H1 (cell line): Measurements from ENCODE around the gene SSTR5.

ENCODE experiments used
- CEBPB ChIP-seq: IDR thresholded peaks from 2 replicates; pipeline ENCODE4 v1.6.1; 2012; ENCODE audit warnings: low read depth, low read length
- CREB1 ChIP-seq: IDR thresholded peaks from 2 replicates; pipeline ENCODE4 v1.6.1; 2012; ENCODE audit warnings: inconsistent platforms
- CTCF ChIP-seq, 3 experiments: IDR thresholded peaks; 1 replicate in 2 of 3; 2 replicates in 1 of 3; pipeline versions ENCODE4 v1.5.1 to v1.6.1; 2011; ENCODE audit warnings: low read length in 3 of 3, mild to moderate bottlenecking in 3 of 3, inconsistent platforms in 2 of 3, low read depth in 1 of 3, moderate library complexity in 1 of 3; ENCODE audit not compliant: insufficient read depth in 1 of 3; ENCODE audit errors: control extremely low read depth in 1 of 3
- EP300 ChIP-seq, 2 experiments: IDR thresholded peaks; 1 replicate in 1 of 2; 2 replicates in 1 of 2; pipeline ENCODE4 v1.6.1; 2011 to 2012; ENCODE audit warnings: low read depth in 2 of 2, low read length in 2 of 2, mild to moderate bottlenecking in 2 of 2, borderline replicate concordance in 1 of 2, inconsistent platforms in 1 of 2, moderate library complexity in 1 of 2
- EZH2 ChIP-seq: fragments of 200-600 bp; sonication (generic); IDR thresholded peaks from 2 replicates; pipeline ENCODE4 v1.7.1; 2012; ENCODE audit warnings: low read depth, mild to moderate bottlenecking, moderate library complexity, low read length, inconsistent platforms; ENCODE audit not compliant: severe bottlenecking
- HDAC6 ChIP-seq: IDR thresholded peaks from one replicate; pipeline ENCODE4 v1.7.1; 2012; ENCODE audit warnings: low read depth, mild to moderate bottlenecking, inconsistent platforms, low read length, moderate library complexity
- JUN ChIP-seq: IDR thresholded peaks from 2 replicates; pipeline ENCODE4 v1.6.1; 2011; ENCODE audit warnings: low read depth, mild to moderate bottlenecking, improper control_type of control experiment, low read length
- MAX ChIP-seq: IDR thresholded peaks from 2 replicates; pipeline ENCODE4 v1.6.1; 2012; ENCODE audit warnings: inconsistent platforms
- POLR2A ChIP-seq, 2 experiments: IDR thresholded peaks; 1 replicate in 1 of 2; 2 replicates in 1 of 2; pipeline ENCODE4 v1.6.1; 2011; ENCODE audit warnings: low read depth in 2 of 2, low read length in 2 of 2, mild to moderate bottlenecking in 2 of 2; ENCODE audit errors: control extremely low read depth in 1 of 2
- RAD21 ChIP-seq, 2 experiments: IDR thresholded peaks in 1 of 2; conservative IDR thresholded peaks in 1 of 2; 2 replicates each; pipeline ENCODE4 v1.6.1; 2011; ENCODE audit warnings: low read depth in 2 of 2, low read length in 2 of 2, improper control_type of control experiment in 1 of 2, inconsistent platforms in 1 of 2, mild to moderate bottlenecking in 1 of 2, moderate library complexity in 1 of 2
- TAF1 ChIP-seq: IDR thresholded peaks from 2 replicates; pipeline ENCODE4 v1.6.1; 2011; ENCODE audit warnings: mild to moderate bottlenecking, low read depth, low read length
- TCF12 ChIP-seq: IDR thresholded peaks from 2 replicates; pipeline ENCODE4 v1.6.1; 2011; ENCODE audit warnings: low read depth, mild to moderate bottlenecking, low read length
- YY1 ChIP-seq: IDR thresholded peaks from 2 replicates; pipeline ENCODE4 v1.6.1; 2011; ENCODE audit warnings: low read depth, mild to moderate bottlenecking, low read length
- ZNF274 ChIP-seq: IDR thresholded peaks from 2 replicates; pipeline ENCODE4 v1.7.0; 2012; ENCODE audit warnings: low read length, borderline replicate concordance; ENCODE audit errors: extremely low read depth

- no peak for TF ChIP-seq CTCF (IDR thresholded peaks at IDR 0.05; ENCODE audit: control extremely low read depth in 1 of 3, insufficient read depth in 1 of 3, low read depth in 1 of 3, low read length in 3 of 3)
- no peak for TF ChIP-seq TAF1
- no peak for TF ChIP-seq CREB1
- no peak for TF ChIP-seq POLR2A (IDR thresholded peaks at IDR 0.05; ENCODE audit: control extremely low read depth in 1 of 2, low read depth in 2 of 2, low read length in 2 of 2)
- no peak for TF ChIP-seq MAX
- TF ChIP-seq RAD21 (IDR thresholded peaks at IDR 0.05 in 1 of 2, conservative IDR thresholded peaks at IDR 0.05 in 1 of 2; ENCODE audit: low read depth in 2 of 2, low read length in 2 of 2) = no peak
- TF ChIP-seq JUN = no peak
- no peak for TF ChIP-seq HDAC6
- TF ChIP-seq TCF12 = no peak
- no peak for TF ChIP-seq ZNF274
- TF ChIP-seq YY1 = no peak
- TF ChIP-seq EP300 (IDR thresholded peaks at IDR 0.05; ENCODE audit: borderline replicate concordance in 1 of 2, low read depth in 2 of 2, low read length in 2 of 2) = no peak
- no peak for TF ChIP-seq EZH2
- TF ChIP-seq CEBPB = no peak
These were observed 43.9 kb upstream of the SSTR5 start for GRCh38 chr16:1028524-1029258.
